GM12874 (cell line): Measurements from ENCODE around the gene NLRP8.

Experiments used
- CTCF ChIP-seq: IDR thresholded peaks from 2 replicates; pipeline ENCODE4 v1.5.1; 2011; ENCODE audit warnings: low read depth, mild to moderate bottlenecking, control low read depth, low read length, moderate library complexity; ENCODE audit not compliant: insufficient read depth

The NLRP8 gene

GRCh38 chr19:55947532-55947931, at the start of gene NLRP8:
Gene NLRP8 (plus strand): TSS chr19:55947832.
- TF ChIP-seq CTCF: no peak

GRCh38 chr19:55898911-55899310, 48.7 kb upstream of the NLRP8 start:
- TF ChIP-seq CTCF: no peak

GRCh38 chr19:55901369-55902079, 46.1 kb upstream of the NLRP8 start:
- no peak for TF ChIP-seq CTCF

- no peak for TF ChIP-seq CTCF
Measured at GRCh38 chr19:55902080-55902751, 45.4 kb upstream of the NLRP8 start.

- no peak for TF ChIP-seq CTCF
Measured at GRCh38 chr19:55907286-55907685, 40.3 kb upstream of the NLRP8 start.

GRCh38 chr19:55907746-55908145, 39.9 kb upstream of the NLRP8 start:
- no peak for TF ChIP-seq CTCF

- TF ChIP-seq CTCF: no peak
Measured at GRCh38 chr19:55909801-55910200, 37.8 kb upstream of the NLRP8 start.
